ENCODE results near the gene PRICKLE2.

DNA sequence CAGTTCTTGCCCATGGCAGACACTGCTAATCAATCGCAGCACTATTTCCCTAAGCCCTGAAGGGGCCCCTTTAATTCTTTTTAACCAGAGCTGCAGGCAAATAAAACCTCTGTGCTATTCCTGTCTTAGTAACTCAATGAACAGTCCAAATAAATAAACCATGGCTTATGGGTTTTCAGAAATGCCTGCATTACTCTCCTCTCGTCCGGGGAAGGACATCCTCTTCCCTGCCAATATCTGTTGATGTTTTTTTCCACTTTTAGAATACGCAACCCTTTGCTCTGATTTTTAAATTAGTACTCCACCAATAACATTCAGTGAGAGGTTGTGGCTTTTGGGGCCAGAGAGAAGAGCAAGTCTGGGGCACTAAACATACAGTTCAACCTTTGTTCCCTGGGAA, 35.2 kb upstream of the PRICKLE2 start:
- TF ChIP-seq EZH2 (IDR thresholded peaks at IDR 0.05; ENCODE audit: low read depth, unreplicated experiment) (no peak), POLR2AphosphoS5 (IDR thresholded peaks at IDR 0.05; ENCODE audit: low read depth) (no peak), JUNB (IDR thresholded peaks at IDR 0.05; ENCODE audit: unreplicated experiment) (no peak), EZH2phosphoT487 (IDR thresholded peaks at IDR 0.05; ENCODE audit: unreplicated experiment) (no peak), NANOG (IDR thresholded peaks at IDR 0.05; ENCODE audit: borderline replicate concordance) (no peak), CREB1 (CRISPR knock-in tag; IDR thresholded peaks at IDR 0.05; ENCODE audit: low read depth) (no peak), ZNF331 (CRISPR knock-in tag; IDR thresholded peaks at IDR 0.05; ENCODE audit: low read depth) (no peak), STAT1 (IDR thresholded peaks at IDR 0.05; ENCODE audit: unreplicated experiment) (no peak)
- TF ChIP-seq, protein P1, sequence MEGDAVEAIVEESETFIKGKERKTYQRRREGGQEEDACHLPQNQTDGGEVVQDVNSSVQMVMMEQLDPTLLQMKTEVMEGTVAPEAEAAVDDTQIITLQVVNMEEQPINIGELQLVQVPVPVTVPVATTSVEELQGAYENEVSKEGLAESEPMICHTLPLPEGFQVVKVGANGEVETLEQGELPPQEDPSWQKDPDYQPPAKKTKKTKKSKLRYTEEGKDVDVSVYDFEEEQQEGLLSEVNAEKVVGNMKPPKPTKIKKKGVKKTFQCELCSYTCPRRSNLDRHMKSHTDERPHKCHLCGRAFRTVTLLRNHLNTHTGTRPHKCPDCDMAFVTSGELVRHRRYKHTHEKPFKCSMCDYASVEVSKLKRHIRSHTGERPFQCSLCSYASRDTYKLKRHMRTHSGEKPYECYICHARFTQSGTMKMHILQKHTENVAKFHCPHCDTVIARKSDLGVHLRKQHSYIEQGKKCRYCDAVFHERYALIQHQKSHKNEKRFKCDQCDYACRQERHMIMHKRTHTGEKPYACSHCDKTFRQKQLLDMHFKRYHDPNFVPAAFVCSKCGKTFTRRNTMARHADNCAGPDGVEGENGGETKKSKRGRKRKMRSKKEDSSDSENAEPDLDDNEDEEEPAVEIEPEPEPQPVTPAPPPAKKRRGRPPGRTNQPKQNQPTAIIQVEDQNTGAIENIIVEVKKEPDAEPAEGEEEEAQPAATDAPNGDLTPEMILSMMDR (conservative IDR thresholded peaks at IDR 0.05; ENCODE audit: low read depth in 2 of 2), result no peak
- TF ChIP-seq, protein P2, sequence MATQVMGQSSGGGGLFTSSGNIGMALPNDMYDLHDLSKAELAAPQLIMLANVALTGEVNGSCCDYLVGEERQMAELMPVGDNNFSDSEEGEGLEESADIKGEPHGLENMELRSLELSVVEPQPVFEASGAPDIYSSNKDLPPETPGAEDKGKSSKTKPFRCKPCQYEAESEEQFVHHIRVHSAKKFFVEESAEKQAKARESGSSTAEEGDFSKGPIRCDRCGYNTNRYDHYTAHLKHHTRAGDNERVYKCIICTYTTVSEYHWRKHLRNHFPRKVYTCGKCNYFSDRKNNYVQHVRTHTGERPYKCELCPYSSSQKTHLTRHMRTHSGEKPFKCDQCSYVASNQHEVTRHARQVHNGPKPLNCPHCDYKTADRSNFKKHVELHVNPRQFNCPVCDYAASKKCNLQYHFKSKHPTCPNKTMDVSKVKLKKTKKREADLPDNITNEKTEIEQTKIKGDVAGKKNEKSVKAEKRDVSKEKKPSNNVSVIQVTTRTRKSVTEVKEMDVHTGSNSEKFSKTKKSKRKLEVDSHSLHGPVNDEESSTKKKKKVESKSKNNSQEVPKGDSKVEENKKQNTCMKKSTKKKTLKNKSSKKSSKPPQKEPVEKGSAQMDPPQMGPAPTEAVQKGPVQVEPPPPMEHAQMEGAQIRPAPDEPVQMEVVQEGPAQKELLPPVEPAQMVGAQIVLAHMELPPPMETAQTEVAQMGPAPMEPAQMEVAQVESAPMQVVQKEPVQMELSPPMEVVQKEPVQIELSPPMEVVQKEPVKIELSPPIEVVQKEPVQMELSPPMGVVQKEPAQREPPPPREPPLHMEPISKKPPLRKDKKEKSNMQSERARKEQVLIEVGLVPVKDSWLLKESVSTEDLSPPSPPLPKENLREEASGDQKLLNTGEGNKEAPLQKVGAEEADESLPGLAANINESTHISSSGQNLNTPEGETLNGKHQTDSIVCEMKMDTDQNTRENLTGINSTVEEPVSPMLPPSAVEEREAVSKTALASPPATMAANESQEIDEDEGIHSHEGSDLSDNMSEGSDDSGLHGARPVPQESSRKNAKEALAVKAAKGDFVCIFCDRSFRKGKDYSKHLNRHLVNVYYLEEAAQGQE (IDR thresholded peaks at IDR 0.05; ENCODE audit: unreplicated experiment), result no peak
- TF ChIP-seq, protein P3, sequence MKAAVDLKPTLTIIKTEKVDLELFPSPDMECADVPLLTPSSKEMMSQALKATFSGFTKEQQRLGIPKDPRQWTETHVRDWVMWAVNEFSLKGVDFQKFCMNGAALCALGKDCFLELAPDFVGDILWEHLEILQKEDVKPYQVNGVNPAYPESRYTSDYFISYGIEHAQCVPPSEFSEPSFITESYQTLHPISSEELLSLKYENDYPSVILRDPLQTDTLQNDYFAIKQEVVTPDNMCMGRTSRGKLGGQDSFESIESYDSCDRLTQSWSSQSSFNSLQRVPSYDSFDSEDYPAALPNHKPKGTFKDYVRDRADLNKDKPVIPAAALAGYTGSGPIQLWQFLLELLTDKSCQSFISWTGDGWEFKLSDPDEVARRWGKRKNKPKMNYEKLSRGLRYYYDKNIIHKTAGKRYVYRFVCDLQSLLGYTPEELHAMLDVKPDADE (IDR thresholded peaks at IDR 0.05), result no peak
- TF ChIP-seq, protein P4, sequence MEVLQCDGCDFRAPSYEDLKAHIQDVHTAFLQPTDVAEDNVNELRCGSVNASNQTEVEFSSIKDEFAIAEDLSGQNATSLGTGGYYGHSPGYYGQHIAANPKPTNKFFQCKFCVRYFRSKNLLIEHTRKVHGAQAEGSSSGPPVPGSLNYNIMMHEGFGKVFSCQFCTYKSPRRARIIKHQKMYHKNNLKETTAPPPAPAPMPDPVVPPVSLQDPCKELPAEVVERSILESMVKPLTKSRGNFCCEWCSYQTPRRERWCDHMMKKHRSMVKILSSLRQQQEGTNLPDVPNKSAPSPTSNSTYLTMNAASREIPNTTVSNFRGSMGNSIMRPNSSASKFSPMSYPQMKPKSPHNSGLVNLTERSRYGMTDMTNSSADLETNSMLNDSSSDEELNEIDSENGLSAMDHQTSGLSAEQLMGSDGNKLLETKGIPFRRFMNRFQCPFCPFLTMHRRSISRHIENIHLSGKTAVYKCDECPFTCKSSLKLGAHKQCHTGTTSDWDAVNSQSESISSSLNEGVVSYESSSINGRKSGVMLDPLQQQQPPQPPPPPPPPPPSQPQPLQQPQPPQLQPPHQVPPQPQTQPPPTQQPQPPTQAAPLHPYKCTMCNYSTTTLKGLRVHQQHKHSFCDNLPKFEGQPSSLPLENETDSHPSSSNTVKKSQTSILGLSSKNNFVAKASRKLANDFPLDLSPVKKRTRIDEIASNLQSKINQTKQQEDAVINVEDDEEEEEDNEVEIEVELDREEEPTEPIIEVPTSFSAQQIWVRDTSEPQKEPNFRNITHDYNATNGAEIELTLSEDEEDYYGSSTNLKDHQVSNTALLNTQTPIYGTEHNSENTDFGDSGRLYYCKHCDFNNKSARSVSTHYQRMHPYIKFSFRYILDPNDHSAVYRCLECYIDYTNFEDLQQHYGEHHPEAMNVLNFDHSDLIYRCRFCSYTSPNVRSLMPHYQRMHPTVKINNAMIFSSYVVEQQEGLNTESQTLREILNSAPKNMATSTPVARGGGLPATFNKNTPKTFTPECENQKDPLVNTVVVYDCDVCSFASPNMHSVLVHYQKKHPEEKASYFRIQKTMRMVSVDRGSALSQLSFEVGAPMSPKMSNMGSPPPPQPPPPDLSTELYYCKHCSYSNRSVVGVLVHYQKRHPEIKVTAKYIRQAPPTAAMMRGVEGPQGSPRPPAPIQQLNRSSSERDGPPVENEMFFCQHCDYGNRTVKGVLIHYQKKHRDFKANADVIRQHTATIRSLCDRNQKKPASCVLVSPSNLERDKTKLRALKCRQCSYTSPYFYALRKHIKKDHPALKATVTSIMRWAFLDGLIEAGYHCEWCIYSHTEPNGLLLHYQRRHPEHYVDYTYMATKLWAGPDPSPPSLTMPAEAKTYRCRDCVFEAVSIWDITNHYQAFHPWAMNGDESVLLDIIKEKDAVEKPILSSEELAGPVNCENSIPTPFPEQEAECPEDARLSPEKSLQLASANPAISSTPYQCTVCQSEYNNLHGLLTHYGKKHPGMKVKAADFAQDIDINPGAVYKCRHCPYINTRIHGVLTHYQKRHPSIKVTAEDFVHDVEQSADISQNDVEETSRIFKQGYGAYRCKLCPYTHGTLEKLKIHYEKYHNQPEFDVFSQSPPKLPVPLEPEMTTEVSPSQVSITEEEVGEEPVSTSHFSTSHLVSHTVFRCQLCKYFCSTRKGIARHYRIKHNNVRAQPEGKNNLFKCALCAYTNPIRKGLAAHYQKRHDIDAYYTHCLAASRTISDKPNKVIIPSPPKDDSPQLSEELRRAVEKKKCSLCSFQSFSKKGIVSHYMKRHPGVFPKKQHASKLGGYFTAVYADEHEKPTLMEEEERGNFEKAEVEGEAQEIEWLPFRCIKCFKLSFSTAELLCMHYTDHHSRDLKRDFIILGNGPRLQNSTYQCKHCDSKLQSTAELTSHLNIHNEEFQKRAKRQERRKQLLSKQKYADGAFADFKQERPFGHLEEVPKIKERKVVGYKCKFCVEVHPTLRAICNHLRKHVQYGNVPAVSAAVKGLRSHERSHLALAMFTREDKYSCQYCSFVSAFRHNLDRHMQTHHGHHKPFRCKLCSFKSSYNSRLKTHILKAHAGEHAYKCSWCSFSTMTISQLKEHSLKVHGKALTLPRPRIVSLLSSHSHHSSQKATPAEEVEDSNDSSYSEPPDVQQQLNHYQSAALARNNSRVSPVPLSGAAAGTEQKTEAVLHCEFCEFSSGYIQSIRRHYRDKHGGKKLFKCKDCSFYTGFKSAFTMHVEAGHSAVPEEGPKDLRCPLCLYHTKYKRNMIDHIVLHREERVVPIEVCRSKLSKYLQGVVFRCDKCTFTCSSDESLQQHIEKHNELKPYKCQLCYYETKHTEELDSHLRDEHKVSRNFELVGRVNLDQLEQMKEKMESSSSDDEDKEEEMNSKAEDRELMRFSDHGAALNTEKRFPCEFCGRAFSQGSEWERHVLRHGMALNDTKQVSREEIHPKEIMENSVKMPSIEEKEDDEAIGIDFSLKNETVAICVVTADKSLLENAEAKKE (CRISPR knock-in tag; IDR thresholded peaks at IDR 0.05), result no peak

All from GM23338 (cell line).